ENCODE data around the gene P2RX4. TPM values are rescaled to one million over a fixed set of nuclear protein-coding genes. Genes with fewer than 3 reads are reported as not detected.
"Not testable (repeated sequence)": the region's sequence is repeated elsewhere in the genome, so short reads cannot be mapped to it uniquely, and the experiment has no call there.

P2RX4 gene
- polyA plus RNA-seq, 1 donor: 91.9 TPM

GRCh38 chr12:121202407-121203355 lies 7.2 kb upstream of the P2RX4 start:
- WGBS (ENCODE audit: insufficient coverage, low lambda C conversion rate): 59% methylated on average over 4 of the region's 14 CpGs
- no peak for DNase-seq
- H3K9me3 ChIP-seq (ENCODE audit: control insufficient read depth, low read depth, low read length): no peaks in the 10 kb centered on the region
- no peak overlapping the region for H3K27ac ChIP-seq (ENCODE audit: low read length)
- no peaks in the 10 kb centered on the region for H3K27me3 ChIP-seq (ENCODE audit: control insufficient read depth, insufficient read depth, low read length)
- H3K36me3 ChIP-seq (ENCODE audit: control insufficient read depth, insufficient read depth, low read length): no peaks in the 10 kb centered on the region
- H3K4me3 ChIP-seq (ENCODE audit: low read length): no peak overlapping the region
- no peaks in the 10 kb centered on the region for H3K4me1 ChIP-seq (ENCODE audit: control insufficient read depth, insufficient read depth, low read length)

DNA sequence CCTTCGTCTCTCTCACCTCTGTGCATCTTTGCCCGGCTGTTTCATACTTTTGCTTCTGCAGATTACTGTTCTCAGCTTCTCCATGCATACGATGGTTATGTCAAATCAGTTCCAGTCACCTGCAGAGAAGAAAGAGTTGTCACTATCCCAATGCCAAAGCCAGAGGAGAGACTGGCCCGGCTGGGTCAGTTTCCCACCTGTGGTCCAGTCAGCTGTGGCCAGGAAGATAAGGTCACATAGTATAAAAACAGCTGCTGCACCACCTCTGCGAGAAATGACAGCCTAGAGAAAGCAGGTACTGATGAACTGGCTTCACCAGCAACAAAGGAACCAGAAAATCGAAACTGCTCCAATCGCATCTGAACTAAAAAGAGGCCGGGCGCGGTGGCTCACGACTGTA lies 6.4 kb upstream of the P2RX4 start:
- Histone ChIP-seq H3K9me3 (ENCODE audit: control insufficient read depth, low read depth, low read length) (no peaks in the 10 kb centered on the region), H3K27me3 (ENCODE audit: control insufficient read depth, insufficient read depth, low read length) (no peaks in the 10 kb centered on the region), H3K4me3 (ENCODE audit: low read length) (no peak overlapping the region), H3K4me1 (ENCODE audit: control insufficient read depth, insufficient read depth, low read length) (no peaks in the 10 kb centered on the region), H3K36me3 (ENCODE audit: control insufficient read depth, insufficient read depth, low read length) (no peaks in the 10 kb centered on the region), H3K27ac (ENCODE audit: low read length) (no peak overlapping the region)
- no peak for DNase-seq
- 60% methylated on average over 1 of the region's 11 CpGs for WGBS (ENCODE audit: insufficient coverage, low lambda C conversion rate)

DNA sequence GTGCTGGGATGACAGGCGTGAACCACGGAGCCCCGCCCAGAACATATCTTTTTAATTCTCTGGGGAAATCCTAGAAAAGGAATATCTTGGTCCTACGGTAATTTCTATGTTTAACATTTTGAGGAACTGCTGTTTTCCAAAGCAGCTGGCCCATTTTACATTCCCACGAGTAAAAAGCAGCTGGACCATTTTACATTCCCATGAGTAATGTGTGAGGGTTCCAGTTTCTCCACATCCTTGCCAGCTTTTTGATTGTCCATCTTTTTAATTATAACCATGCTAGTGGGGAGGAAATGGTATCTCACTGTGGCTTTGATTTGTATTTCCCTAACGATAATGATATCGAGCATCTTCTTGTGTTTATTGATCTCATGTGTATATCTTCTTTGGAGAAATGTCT lies 4.4 kb upstream of the P2RX4 start:
- Histone ChIP-seq H3K4me3 (ENCODE audit: low read length) (no peak overlapping the region), H3K27me3 (ENCODE audit: control insufficient read depth, insufficient read depth, low read length) (no peaks in the 10 kb centered on the region), H3K36me3 (ENCODE audit: control insufficient read depth, insufficient read depth, low read length) (no peaks in the 10 kb centered on the region), H3K9me3 (ENCODE audit: control insufficient read depth, low read depth, low read length) (no peaks in the 10 kb centered on the region), H3K4me1 (ENCODE audit: control insufficient read depth, insufficient read depth, low read length) (peaks cover 4% of the 10 kb centered on the region), H3K27ac (ENCODE audit: low read length) (no peak overlapping the region)
- no peak for DNase-seq
- no CpG with 5 or more reads among the region's 7 CpGs for WGBS (ENCODE audit: insufficient coverage, low lambda C conversion rate)

- not testable (repeated sequence) for DNase-seq; H3K27ac ChIP-seq (ENCODE audit: low read length); H3K27me3 ChIP-seq (ENCODE audit: control insufficient read depth, insufficient read depth, low read length); H3K4me3 ChIP-seq (ENCODE audit: low read length); H3K9me3 ChIP-seq (ENCODE audit: control insufficient read depth, low read depth, low read length)
- H3K36me3 ChIP-seq (ENCODE audit: control insufficient read depth, insufficient read depth, low read length): peaks cover 12% of the 10 kb centered on the region
- 100% methylated on average over 1 of the region's 10 CpGs for WGBS (ENCODE audit: insufficient coverage, low lambda C conversion rate)
- peaks cover 16% of the 10 kb centered on the region for H3K4me1 ChIP-seq (ENCODE audit: control insufficient read depth, insufficient read depth, low read length)
Measured at GRCh38 chr12:121208571-121208970, 1.4 kb upstream of the P2RX4 start.

DNA sequence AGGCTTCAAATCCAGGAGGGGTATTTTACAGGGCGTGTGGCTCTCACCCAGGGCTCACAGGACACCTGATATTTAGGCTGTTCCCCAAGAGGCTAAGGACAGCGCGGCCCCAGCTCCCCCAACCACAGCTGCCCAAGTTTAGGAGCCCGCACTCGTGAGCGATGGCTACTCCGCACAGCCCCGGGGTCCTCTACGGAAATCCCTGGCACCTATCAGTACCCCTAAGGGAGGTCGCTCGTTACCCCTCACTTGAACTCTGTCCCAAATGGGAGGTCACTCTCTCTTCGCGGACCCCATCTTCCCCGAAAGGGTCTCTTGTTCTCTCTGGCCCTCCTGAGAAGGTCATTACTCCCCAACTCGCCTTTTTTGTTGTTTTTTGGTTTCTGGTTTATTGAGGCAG lies 708 bp upstream of the P2RX4 start:
- WGBS (ENCODE audit: insufficient coverage, low lambda C conversion rate): no CpG with 5 or more reads among the region's 15 CpGs
- H3K27me3 ChIP-seq (ENCODE audit: control insufficient read depth, insufficient read depth, low read length): no peaks in the 10 kb centered on the region
- peaks cover 15% of the 10 kb centered on the region for H3K36me3 ChIP-seq (ENCODE audit: control insufficient read depth, insufficient read depth, low read length)
- H3K27ac ChIP-seq (ENCODE audit: low read length): peak overlapping the region; percentile 93
- peak overlapping the region; percentile 86 for H3K4me3 ChIP-seq (ENCODE audit: low read length)
- H3K4me1 ChIP-seq (ENCODE audit: control insufficient read depth, insufficient read depth, low read length): peaks cover 21% of the 10 kb centered on the region
- no peak for DNase-seq
- no peaks in the 10 kb centered on the region for H3K9me3 ChIP-seq (ENCODE audit: control insufficient read depth, low read depth, low read length)

DNA sequence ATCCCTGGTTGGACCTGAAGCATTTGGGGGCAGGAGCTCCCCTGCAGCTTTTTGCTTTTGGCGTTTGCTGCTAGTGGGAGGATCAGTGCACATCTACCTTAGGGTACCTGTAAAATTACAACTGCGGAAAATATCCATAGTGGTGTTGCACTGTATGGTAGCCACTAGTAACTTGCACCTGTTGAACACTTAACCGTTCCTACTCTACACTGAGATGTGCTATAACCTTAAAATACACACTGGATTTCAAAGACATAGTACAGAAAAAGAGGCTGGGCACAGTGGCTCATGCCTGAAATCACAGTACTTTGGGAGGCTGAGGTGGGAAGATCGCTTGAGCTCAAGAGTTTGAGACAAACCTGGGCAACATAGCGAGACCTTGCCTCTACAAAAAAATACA lies 2.9 kb downstream of the P2RX4 start:
- no peaks in the 10 kb centered on the region for H3K9me3 ChIP-seq (ENCODE audit: control insufficient read depth, low read depth, low read length)
- H3K27me3 ChIP-seq (ENCODE audit: control insufficient read depth, insufficient read depth, low read length): no peaks in the 10 kb centered on the region
- peak overlapping the region; percentile 96 for H3K27ac ChIP-seq (ENCODE audit: low read length)
- peaks cover 53% of the 10 kb centered on the region for H3K4me1 ChIP-seq (ENCODE audit: control insufficient read depth, insufficient read depth, low read length)
- no peak overlapping the region for H3K4me3 ChIP-seq (ENCODE audit: low read length)
- no CpG with 5 or more reads among the region's 5 CpGs for WGBS (ENCODE audit: insufficient coverage, low lambda C conversion rate)
- H3K36me3 ChIP-seq (ENCODE audit: control insufficient read depth, insufficient read depth, low read length): peaks cover 17% of the 10 kb centered on the region
- no peak for DNase-seq

DNA sequence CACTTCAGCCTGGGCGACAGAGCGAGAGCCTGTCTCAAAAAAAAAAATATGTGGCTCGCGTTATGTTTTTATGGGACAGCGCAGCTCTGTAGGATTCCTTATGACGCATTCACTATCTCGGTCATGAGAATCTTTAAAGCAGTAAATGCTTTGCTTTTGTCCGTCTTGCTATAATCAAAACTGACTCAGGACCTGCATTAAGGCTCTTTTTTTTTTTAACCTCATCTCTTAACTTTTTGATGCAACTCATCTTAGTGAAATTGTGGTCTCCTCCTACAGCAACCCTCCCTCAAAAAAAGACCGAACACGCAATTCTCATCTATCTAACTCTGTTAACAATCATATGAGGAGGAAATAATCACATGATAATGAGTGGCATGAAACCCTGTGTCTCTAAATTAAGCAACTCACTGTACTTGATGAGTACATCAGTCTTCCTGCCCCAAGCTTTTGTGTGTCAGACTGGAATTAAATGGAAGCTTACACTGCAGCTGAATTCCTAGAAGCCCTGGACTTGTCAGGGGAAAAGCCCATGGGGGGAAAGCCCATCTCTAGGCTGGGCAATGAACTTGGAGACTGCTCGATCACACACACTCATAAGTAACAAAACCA lies 4.3 kb downstream of the P2RX4 start:
- Histone ChIP-seq H3K4me1 (ENCODE audit: control insufficient read depth, insufficient read depth, low read length) (peaks cover 63% of the 10 kb centered on the region), H3K9me3 (ENCODE audit: control insufficient read depth, low read depth, low read length) (no peaks in the 10 kb centered on the region), H3K27me3 (ENCODE audit: control insufficient read depth, insufficient read depth, low read length) (no peaks in the 10 kb centered on the region), H3K4me3 (ENCODE audit: low read length) (no peak overlapping the region), H3K27ac (ENCODE audit: low read length) (peak overlapping the region; percentile 96), H3K36me3 (ENCODE audit: control insufficient read depth, insufficient read depth, low read length) (peaks cover 25% of the 10 kb centered on the region)
- 50% methylated on average over 2 of the region's 11 CpGs for WGBS (ENCODE audit: insufficient coverage, low lambda C conversion rate)
- DNase-seq: peak; percentile 52 to 81

GRCh38 chr12:121214855-121215745 lies 5.2 kb downstream of the P2RX4 start:
- peaks cover 29% of the 10 kb centered on the region for H3K36me3 ChIP-seq (ENCODE audit: control insufficient read depth, insufficient read depth, low read length)
- no CpG with 5 or more reads among the region's 14 CpGs for WGBS (ENCODE audit: insufficient coverage, low lambda C conversion rate)
- H3K4me1 ChIP-seq (ENCODE audit: control insufficient read depth, insufficient read depth, low read length): peaks cover 60% of the 10 kb centered on the region

GRCh38 chr12:121216102-121216501 lies 6.2 kb downstream of the P2RX4 start:
- no CpG with 5 or more reads among the region's 4 CpGs for WGBS (ENCODE audit: insufficient coverage, low lambda C conversion rate)
- H3K4me3 ChIP-seq (ENCODE audit: low read length): no peak overlapping the region
- H3K9me3 ChIP-seq (ENCODE audit: control insufficient read depth, low read depth, low read length): no peaks in the 10 kb centered on the region
- peak overlapping the region; percentile 96 for H3K27ac ChIP-seq (ENCODE audit: low read length)
- H3K4me1 ChIP-seq (ENCODE audit: control insufficient read depth, insufficient read depth, low read length): peaks cover 59% of the 10 kb centered on the region
- H3K27me3 ChIP-seq (ENCODE audit: control insufficient read depth, insufficient read depth, low read length): no peaks in the 10 kb centered on the region
- DNase-seq: no peak
- H3K36me3 ChIP-seq (ENCODE audit: control insufficient read depth, insufficient read depth, low read length): peaks cover 31% of the 10 kb centered on the region

More at GRCh38 chr12:121214855-121215745, 5.2 kb downstream of the P2RX4 start:
- Histone ChIP-seq H3K27me3 (ENCODE audit: control insufficient read depth, insufficient read depth, low read length) (no peaks in the 10 kb centered on the region), H3K4me3 (ENCODE audit: low read length) (no peak overlapping the region), H3K9me3 (ENCODE audit: control insufficient read depth, low read depth, low read length) (no peaks in the 10 kb centered on the region), H3K27ac (ENCODE audit: low read length) (peak overlapping the region; percentile 96)
- peak; percentile 90 to 96 for DNase-seq

DNA sequence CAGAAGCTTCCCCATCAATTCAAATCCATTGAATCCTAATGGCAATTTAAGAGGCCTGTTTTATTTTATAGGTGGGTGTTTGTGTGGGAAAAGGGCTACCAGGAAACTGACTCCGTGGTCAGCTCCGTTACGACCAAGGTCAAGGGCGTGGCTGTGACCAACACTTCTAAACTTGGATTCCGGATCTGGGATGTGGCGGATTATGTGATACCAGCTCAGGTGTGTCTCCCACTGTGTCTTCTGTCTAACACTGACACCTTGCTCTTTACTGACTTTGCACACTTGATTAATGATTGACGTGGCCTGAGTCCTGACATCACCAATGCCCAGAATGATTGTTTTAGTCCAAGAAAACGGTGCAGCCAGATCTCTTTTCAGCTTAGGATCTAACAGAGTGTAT lies 7.1 kb downstream of the P2RX4 start:
- peaks cover 56% of the 10 kb centered on the region for H3K4me1 ChIP-seq (ENCODE audit: control insufficient read depth, insufficient read depth, low read length)
- no CpG with 5 or more reads among the region's 8 CpGs for WGBS (ENCODE audit: insufficient coverage, low lambda C conversion rate)
- no peaks in the 10 kb centered on the region for H3K27me3 ChIP-seq (ENCODE audit: control insufficient read depth, insufficient read depth, low read length)
- DNase-seq: peak; percentile 78 to 85
- H3K4me3 ChIP-seq (ENCODE audit: low read length): no peak overlapping the region
- H3K36me3 ChIP-seq (ENCODE audit: control insufficient read depth, insufficient read depth, low read length): peaks cover 35% of the 10 kb centered on the region
- H3K27ac ChIP-seq (ENCODE audit: low read length): peak overlapping the region; percentile 96
- no peaks in the 10 kb centered on the region for H3K9me3 ChIP-seq (ENCODE audit: control insufficient read depth, low read depth, low read length)
